AG04449 (cell line): ENCODE data around the gene SHH.

Source experiments
- CTCF ChIA-PET: fragments of 350-600 bp; formaldehyde crosslinking; extraction: SDS; loops from one replicate; lab custom pipeline; 2021; ENCODE audit warnings: antibody characterized with exemption; lab: Yijun Ruan, JAX
- POLR2A ChIA-PET: fragments of 400-600, 350-600 bp; formaldehyde crosslinking; extraction: SDS; loops from one replicate; lab custom pipeline; 2020; ENCODE audit warnings: antibody characterized with exemption, inconsistent platforms; lab: Yijun Ruan, JAX
- DNase-seq: peaks from one replicate; pipeline ENCODE4 v3.0.0-alpha.2; 2010; ENCODE audit warnings: low read depth, low spot score
- H3K4me3 ChIP-seq: 2 replicates; pipeline ENCODE4 v1.5.1; 2011; ENCODE audit warnings: low read depth, mild to moderate bottlenecking, control low read depth, low read length
- CTCF ChIP-seq: IDR thresholded peaks from one replicate; pipeline ENCODE4 v1.5.1; 2011; ENCODE audit warnings: mild to moderate bottlenecking, moderate library complexity, low read length, control low read depth, inconsistent platforms; ENCODE audit not compliant: insufficient read depth; ENCODE audit errors: missing control alignments

The SHH gene

GRCh38 chr7:155811895-155812761 is at the start of gene SHH:
Gene SHH, minus strand, starts transcription at chr7:155812463. Its CDS starts 341 bp downstream, at chr7:155812122.
- no peak for DNase-seq
- peak within 1 kb of the TSS; percentile 29 for H3K4me3 ChIP-seq
- ChIA-PET POLR2A (interaction anchor here (0.6 kb wide), 1 partner anchor 794 kb away, joined by 3 read pairs; no protein-coding TSS in a partner anchor), CTCF (interaction anchor here (0.9 kb wide), 1 partner anchor 1005 kb away, joined by 3 read pairs; no protein-coding TSS in a partner anchor)
- TF ChIP-seq CTCF, result no peak

- ChIA-PET CTCF (no interaction called here), POLR2A (no interaction called here)
These were observed 49.2 kb upstream of the SHH start for GRCh38 chr7:155861480-155861868.

GRCh38 chr7:155860840-155861479 is 48.7 kb upstream of the SHH start:
- DNase-seq, result no peak
- ChIA-PET POLR2A (no interaction called here), CTCF (no interaction called here)
- H3K4me3 ChIP-seq, result no peak overlapping the region
- TF ChIP-seq CTCF, result no peak

More at GRCh38 chr7:155861480-155861868, 49.2 kb upstream of the SHH start:
- no peak for TF ChIP-seq CTCF
- DNase-seq, result no peak
- H3K4me3 ChIP-seq, result no peak overlapping the region

- DNase-seq, result no peak
- no peak for TF ChIP-seq CTCF
- H3K4me3 ChIP-seq, result no peak overlapping the region
- CTCF ChIA-PET, result no interaction called here
- POLR2A ChIA-PET, result no interaction called here
These were observed 48.2 kb upstream of the SHH start for GRCh38 chr7:155860461-155860839.

GRCh38 chr7:155858521-155859061 is 46.3 kb upstream of the SHH start:
- no peak for DNase-seq
- H3K4me3 ChIP-seq, result no peak overlapping the region
- CTCF ChIA-PET, result no interaction called here
- TF ChIP-seq CTCF, result no peak
- POLR2A ChIA-PET, result no interaction called here

GRCh38 chr7:155857141-155857540 is 44.9 kb upstream of the SHH start:
- no peak for DNase-seq
- H3K4me3 ChIP-seq, result no peak overlapping the region
- CTCF ChIA-PET, result no interaction called here
- POLR2A ChIA-PET, result no interaction called here
- TF ChIP-seq CTCF, result no peak
